T follicular helper cell (primary cell): Measurements from ENCODE around the gene GARNL3.

Source experiments
- DNase-seq: peaks from one replicate; pipeline ENCODE4 v3.0.0-alpha.2; 2020; ENCODE audit warnings: low read depth

The GARNL3 gene

DNA sequence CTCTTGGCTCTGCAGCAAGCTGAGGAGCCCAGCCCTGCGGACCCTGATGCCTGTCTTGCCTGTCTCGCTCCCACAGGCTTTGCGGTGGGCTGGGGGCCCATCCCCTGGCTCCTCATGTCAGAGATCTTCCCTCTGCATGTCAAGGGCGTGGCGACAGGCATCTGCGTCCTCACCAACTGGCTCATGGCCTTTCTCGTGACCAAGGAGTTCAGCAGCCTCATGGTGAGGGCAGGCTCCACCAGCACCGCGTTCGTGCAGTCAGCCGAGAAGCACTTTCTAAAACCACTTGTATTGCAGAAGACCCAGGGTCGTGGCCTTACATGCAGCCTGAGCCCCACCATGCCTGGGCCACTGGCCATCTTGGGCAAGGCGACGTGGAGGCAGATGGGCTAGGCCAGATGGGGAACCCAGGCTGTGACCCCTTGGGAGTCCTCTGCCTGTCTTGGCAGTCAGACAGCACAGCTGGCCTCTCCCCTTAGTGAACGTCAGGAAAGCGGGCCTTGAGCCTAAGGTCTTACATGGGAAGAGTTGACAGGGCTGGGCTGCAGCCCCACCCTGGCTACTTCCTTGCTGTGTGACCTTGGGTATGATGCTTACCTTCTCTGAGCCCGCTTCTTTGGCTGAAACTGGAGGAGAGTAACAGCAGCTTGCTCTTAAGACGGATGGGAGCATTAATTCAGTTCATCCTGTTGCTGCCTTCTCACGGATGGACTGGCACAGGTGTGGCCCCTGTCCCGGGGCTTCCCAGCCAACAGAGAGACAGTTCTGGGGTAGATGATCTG, 141.0 kb downstream of the GARNL3 start:
- no peak for DNase-seq

DNA sequence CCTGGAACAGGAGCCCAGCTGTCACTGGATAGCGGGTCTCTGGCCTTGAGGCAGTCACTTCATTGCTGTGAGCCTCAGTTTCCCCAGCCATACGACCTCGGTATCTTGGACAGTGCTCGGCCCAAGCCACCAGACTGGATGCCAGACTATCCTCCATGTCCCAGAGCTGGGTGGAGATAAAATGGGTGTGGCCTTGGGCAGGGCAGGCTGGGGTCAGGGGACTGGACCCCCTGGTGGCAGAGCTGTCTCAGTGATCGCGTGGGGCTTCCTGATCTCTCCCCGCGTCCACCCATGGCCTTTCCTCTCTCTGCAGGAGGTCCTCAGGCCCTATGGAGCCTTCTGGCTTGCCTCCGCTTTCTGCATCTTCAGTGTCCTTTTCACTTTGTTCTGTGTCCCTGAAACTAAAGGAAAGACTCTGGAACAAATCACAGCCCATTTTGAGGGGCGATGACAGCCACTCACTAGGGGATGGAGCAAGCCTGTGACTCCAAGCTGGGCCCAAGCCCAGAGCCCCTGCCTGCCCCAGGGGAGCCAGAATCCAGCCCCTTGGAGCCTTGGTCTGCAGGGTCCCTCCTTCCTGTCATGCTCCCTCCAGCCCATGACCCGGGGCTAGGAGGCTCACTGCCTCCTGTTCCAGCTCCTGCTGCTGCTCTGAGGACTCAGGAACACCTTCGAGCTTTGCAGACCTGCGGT, 142.4 kb downstream of the GARNL3 start:
- DNase-seq: no peak

DNA sequence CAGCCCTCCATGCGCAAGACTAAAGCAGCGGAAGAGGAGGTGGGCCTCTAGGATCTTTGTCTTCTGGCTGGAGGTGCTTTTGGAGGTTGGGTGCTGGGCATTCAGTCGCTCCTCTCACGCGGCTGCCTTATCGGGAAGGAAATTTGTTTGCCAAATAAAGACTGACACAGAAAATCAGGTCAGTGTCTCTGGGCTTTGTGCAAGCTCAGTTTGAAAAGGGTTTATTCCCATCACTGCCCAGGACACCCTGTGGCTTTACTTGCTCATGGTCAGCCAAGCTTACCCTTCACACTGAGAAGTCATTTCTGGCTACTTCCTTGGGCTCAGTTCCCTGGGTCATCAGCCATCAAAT, 142.9 kb downstream of the GARNL3 start:
- no peak for DNase-seq

DNA sequence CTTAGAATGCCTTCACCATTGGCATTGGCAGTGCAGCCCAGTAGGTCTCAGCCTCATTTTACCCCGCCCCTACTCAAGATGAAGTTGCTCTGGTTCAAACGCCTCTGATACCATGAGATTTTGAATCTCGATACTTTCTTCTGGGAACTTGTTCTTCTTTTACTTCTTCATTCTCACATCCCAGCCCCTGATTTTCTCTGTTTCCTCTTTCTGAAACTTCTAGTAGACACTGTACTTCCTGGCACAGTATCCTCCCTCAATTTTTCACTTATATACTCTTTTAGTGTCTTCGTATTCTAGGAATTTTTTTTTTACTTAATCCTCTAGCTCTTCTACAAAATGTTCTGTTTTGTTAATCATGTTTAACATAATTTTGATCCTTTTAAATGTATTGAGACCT, 146.5 kb downstream of the GARNL3 start:
- DNase-seq: no peak

DNA sequence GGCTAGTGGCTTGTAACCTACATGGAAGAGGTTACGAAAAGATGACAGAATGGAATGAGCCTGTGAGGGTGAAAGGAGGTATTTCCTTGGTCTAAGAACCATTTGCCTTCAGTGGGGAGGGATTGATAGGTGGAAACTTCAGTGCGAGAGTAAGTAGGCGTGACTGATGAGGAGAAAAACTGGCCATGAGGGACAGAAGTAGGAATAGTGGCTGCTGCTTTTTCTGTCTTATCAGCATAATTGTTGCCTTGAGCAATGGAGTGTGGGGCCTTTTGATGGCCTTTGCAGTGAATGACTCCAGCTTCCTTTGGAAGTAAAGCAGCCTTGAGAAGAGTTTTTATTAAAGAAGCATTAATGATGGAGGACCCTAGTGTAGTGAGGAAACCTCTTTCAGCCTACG, 150.6 kb downstream of the GARNL3 start:
- no peak for DNase-seq

DNA sequence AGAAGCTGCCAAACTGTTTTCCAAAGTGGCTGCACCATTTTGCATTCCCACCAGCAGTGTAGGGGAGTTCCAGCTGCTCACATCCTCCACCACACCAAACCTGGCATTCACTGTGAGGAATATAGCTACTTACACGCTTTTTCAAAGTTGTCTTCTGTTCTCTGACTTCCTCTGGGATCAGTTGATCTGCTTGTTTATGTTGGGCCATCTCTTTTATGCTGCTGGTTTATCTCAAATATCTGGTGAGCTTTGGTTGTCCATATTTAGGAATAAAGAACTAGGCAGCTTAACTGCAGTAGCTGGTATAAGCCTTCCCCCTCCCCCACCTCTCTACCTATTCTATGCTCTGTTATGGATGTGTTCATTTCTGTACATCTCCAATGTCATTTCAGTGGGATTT, 151.1 kb downstream of the GARNL3 start:
- DNase-seq: no peak

DNA sequence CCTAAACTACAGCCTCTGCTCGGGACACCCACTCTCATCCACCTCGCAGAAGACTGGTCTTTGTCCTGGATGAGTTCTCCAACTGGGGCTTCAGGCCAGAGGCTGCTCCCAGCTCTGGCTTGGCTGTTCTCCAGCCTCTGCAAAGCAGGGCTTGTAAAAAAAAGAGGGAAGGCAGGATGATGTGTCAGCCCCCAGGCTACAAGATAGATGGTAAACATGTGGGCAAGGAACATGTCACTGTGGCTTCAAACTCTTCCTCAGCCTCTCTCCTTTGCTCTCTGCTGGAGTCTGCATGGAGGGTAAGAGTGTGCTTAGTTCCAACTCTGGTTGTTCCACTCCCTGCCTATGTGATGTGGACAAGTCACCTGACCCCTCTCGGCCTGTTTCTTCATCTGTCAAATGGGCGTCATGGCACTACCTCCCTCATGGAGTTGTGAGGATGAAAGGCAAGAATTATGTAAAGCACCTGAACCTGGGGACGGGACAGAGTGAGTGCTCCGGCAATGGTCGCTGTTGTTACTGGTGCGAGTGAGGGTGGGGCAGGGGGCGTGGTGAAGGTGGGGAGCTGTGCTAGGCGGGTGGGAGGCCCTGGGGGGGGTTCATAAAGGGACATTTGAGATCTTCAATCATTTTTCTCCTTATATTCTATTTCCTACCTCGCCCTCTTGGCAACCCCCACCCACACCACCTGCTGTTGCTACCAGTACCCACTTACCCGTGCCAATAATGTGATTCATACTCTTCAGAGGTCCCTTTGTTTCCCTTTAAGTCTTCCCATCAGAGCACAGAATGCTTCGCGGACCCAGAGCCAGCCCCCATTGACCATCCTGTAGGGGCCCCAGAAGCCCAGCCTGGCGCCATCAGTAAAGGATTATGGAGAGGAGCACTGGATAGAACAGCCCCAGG, 152.8 kb downstream of the GARNL3 start:
- DNase-seq: no peak

DNA sequence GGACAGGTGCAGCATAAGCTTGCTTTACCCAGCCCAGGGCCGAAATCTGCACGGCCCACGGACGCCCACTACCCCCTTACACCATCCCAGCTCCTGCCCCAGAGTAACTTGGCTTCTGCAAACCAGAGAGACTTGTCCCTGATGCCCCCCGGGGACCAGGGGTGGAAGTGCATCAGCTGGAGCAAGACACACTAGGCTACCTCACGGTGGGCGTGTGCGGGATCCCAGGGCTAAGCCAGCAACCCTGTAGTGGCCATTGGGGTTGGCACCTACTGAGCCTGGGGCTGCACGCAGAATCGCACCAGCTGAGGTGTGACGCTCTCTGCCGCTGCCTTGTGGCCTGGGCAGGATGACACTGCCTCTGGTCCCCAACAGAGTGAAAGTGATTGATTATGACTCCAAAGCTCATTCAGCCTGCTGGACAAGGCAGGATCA, 153.5 kb downstream of the GARNL3 start:
- DNase-seq: peak; percentile 19

DNA sequence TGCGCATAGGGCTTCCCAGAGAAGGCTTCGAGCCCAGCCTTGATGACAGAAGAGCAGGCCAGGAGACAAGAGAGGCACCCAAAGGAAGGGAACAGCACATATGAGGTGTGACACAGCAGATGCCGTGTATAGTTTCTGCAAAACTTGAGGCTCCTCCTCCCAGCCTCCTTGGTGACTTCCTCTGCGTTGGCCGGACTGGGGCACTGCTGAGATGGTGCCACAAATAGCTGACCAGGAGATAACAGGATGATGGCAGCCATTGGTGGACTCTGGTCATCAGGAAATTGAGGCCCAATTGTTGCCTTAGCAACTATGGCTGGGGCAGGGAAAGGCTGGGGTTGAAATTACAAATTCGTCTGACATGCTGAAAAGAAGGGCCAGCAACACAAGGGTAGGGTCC, 154.8 kb downstream of the GARNL3 start:
- DNase-seq: no peak

DNA sequence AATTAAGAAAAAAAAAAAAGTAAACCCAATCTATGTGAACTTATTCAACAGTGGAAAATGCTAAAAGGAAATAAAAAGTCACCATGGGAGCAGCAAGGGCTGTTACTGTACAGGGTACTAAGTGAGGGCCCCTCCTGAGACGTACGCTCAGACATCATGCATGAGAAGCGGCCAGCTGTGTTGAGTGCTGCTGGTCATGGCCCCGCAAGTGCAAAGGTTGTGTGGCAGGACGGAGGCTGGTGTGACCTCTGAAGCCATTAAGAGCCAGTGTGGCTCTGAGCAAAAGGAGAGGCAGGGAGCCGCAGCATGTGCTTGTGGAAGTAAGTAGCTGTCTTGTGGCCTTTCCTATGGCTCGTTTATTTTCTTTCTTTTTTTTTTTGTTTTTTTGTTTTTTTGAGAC, 156.5 kb downstream of the GARNL3 start:
- no peak for DNase-seq

DNA sequence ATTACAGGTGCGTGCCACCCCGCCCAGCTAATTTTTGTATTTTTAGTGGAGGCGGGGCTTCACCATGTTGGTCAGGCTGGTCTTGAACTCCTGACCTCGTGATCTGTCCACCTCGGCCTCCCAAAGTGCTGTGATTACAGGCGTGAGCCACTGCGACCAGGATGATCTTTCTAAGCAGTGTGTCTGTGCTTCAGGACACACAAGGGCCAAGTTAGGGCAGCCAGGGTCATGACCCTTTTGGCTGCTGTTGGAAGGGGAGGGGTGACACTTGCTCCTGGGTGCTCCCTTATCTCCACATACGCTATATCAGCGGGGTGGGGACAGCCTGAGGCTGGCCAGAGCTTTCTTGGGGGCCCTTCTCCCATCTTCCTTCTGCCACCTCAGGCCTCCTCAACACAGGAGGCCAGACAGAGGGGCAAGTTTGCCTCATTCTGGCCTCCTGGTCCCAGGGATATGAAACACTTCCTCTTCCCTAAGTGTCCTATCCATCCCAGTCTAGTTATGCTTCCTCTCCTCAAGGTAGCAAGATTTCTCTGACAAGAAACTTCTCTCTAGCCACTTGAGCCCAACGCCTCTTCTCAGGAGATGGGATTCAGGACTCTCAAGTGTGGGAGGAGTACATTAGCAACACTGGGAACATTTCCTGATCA, 157.7 kb downstream of the GARNL3 start:
- no peak for DNase-seq

DNA sequence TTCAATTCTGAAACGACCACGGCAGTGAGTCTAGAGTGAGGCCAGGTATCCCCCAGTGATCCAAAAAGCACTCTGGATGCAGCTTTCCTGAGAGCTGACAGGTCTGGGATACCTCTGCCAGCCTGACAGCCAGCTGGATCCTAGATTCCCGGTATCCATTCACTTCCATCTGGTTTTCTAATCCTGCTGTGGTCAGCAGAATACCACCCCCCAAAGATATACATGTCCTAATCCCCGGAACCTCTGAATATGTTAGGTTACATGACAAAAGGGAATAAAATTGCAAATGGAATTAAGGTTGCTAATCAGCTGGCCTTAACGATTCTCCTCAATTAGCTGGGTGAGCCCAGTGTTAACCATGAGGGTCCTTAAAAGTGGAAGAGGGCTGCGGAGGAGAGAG, 158.2 kb downstream of the GARNL3 start:
- no peak for DNase-seq

DNA sequence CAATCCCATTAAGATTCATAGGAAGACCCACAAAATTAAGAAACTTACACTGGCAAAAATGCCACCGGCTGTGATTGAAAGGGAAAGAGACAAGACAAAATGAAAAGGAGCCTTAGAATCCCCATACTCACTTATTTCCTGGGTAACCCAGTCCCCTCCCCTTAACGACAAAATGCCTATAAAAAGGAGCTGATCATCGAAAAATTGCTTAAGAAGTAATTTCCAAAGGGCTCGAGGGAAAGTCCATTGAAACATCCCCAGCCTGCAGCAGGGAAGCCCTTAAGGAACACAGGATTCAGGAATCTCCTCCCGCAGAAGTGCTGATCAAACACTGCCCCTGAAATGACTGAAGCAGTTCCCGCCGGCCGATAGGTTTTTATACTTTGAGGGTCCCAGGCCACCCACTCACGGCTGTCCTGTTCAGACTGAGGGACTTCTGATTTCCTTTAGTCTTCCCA, 158.9 kb downstream of the GARNL3 start:
- no peak for DNase-seq

DNA sequence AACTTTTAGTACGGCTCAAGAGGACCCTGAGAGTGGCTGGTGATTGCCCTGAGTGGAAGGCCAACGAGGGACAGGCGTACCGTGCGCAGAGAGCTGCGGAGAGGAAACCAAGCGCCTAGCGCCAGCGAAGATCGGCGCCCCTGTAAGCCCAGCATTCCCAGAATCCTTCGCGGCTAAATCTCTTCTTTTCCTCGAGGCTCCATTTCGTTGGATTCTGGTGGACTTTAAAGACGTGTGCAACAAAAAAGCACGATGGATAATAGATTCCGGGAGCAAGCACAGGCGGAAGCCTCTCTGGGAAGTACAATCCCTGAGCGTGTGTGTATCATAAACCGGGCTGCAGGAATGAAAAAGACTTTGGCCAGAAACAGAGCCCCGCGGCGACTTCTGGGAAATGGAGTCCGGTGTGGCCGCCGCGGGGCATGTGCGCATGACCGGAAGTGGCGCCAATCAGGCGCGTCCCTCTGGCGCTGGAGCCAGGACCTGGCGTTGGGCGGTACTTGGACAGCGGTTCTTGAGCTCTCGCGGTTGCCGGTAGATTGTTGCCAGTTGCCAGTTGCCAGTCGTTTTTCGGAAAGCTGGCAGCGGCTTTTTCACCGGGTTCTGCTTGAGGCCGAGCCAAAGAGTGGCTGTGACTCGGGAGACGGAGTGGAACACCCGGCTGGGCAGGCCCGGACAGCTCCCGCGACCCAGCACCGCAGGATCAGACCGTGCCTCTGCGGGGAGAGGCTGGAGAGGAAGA, 159.5 kb downstream of the GARNL3 start, which contains the start of gene ZNF79:
Gene ZNF79 (plus strand): TSS at position 449 of the 742 bp plus-strand sequence. CDS start 406 bp downstream, outside the sequence.
- DNase-seq: peak; percentile 81

DNA sequence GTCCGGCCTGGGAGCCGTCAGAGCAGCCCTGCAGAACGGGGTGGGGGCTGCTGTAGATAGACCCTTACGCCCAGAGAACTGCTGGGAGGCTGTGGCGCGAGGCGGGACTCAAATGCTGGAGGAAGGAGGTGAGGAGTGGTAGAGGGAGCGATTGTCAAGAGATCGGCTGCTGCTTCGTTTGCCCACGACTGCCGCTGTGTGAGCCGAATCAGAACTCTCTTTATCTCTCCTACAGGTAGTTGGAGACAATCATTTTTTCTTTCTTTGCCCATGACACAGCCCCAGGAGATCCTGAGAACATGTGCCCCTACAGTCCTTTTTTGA, 160.1 kb downstream of the GARNL3 start:
- DNase-seq: peak; percentile 14

DNA sequence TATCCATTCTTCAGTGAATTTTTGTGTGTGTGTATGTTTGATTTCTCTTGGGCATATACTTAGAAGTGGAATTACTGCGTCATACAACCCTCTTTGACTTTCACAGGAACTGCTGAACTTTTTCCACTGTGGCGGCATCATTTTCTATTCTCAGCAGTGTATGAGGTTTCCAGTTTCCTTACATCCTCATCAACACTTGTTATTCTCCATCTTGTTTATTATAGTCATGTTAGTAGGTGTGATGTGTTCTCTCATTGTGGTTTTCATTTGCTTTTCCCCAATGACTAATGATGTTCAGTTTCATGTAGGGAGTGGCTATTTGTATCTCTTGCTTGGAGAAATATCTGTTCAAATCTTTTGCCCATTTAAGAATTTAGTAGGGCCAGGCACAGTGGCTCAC, 162.2 kb downstream of the GARNL3 start:
- no peak for DNase-seq

DNA sequence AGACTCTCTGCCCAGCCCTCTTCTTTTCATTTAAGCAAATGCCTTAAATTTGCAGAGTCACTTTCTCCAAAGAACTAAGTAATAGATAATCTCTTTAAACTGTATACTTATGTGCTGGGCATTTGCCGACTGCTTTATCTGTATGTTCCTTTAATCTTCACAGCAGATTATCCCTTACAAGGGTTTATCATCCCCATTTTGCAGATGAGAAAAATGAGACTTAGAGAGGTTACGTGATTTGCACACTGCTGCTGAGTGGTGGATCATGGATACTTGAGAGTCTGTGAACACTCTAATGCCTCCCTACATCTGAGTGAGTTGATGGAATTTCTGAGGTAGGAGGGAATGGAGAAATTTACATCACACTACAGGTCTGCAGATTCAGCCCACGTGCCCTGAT, 163.8 kb downstream of the GARNL3 start:
- DNase-seq: no peak

DNA sequence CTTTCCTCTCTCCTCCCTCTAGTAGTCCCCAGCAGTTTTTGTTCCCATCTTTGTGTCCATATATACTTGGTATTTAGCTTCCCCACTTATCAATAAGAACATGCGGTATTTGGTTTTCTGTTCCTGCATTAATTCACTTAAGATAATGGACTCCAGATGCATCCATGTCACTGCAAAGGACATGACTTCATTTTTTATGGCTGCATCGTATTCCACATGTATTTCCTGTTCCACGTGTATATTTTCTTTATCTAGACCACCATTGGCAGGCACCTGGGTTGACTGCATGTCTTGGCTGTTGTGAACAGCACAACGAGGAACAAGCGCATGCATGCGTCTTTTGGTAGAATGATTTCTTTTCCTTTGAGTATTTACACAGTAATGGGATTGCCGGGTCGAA, 165.8 kb downstream of the GARNL3 start:
- no peak for DNase-seq

DNA sequence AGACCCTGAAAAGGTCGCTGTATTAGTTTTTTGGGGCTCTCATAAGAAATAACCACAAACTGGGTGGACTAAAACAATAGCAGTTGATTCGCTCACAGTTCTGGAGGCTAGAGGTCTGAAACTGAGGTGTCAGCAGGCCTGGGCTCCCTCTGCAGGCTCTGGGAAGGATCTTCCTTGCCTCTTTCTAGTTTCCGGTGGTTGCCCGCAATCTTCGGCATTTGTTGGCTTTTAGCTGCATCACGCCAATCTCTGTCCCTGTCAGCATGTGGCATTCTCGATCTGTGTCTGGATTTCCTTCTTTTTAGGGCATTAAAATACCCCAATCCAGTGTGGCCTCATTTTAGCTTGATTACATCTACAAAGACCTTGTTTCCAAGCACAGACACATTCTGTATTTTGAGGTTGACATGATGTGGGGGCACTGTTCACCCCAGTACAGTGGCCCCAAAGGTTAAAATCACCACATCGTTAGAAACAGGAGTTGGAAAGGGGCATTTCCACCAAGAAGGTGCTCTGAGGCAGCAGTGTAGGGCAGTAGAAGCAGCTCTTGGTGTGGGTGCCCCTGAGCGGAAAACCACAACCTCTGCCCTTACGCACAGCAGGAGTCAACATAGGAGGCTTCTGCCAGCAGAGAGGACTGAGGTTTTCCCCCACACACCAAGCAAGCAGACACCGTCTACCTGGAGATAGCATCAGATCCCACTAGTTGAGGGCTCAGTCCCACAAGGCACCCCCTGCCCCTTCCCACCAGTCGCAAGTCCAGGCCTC, 173.1 kb downstream of the GARNL3 start:
- DNase-seq: no peak

DNA sequence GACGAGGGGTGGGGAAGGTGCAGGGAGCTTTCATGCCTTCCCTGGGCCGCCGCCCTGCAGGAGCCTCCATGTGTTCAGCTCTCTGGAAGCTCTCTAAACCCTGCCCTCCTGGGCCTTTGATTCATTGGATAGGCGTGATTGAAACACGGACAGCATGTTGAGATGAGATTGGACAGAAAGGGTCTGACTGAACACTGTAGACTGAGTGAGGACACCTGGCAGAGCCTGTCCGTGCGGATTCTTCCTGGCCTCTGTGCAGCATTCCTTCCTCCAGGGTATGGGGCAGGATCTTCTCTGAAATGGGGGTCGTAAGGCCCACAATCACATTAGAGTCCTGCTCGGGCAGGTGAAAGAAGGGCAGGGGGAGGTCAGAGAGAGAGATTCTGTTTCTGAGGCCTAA, 173.8 kb downstream of the GARNL3 start:
- no peak for DNase-seq
